H9 (cell line): Measurements from ENCODE around the gene TMEM97. TPM values are rescaled to one million over a fixed set of nuclear protein-coding genes. Genes with fewer than 3 reads are reported as not detected.

Experiments used
- DNase-seq: peaks from one replicate; pipeline ENCODE4 v3.0.0-alpha.2; 2017
- H2AFZ ChIP-seq: one replicate; pipeline ENCODE4 v1.6.1; 2013; ENCODE audit warnings: mild to moderate bottlenecking, low read length, control low read depth, moderate library complexity
- H2AK5ac ChIP-seq: 2 replicates; pipeline ENCODE4 v1.6.1; 2013; ENCODE audit warnings: low read length, control low read depth, mixed read lengths; ENCODE audit not compliant: insufficient read length
- H2BK120ac ChIP-seq: one replicate; pipeline ENCODE4 v1.6.1; 2013; ENCODE audit warnings: low read depth, mild to moderate bottlenecking, low read length, control low read depth, inconsistent platforms; ENCODE audit not compliant: poor library complexity, severe bottlenecking
- H2BK12ac ChIP-seq: 2 replicates; pipeline ENCODE4 v1.6.1; 2013; ENCODE audit warnings: low read length, control low read depth, mixed read lengths, low read depth; ENCODE audit not compliant: insufficient read length
- H2BK15ac ChIP-seq: 2 replicates; pipeline ENCODE4 v1.6.1; 2013; ENCODE audit warnings: low read depth, low read length, control low read depth
- H2BK20ac ChIP-seq: one replicate; pipeline ENCODE4 v1.6.1; 2013; ENCODE audit warnings: low read depth, mild to moderate bottlenecking, low read length, control low read depth, inconsistent platforms; ENCODE audit not compliant: poor library complexity, severe bottlenecking
- H2BK5ac ChIP-seq: 2 replicates; pipeline ENCODE4 v1.6.1; 2013; ENCODE audit warnings: low read length, control low read depth, mixed read lengths; ENCODE audit not compliant: insufficient read length
- H3K14ac ChIP-seq: 2 replicates; pipeline ENCODE4 v1.6.1; 2013; ENCODE audit warnings: low read length, control low read depth; ENCODE audit not compliant: insufficient read depth
- H3K18ac ChIP-seq: 2 replicates; pipeline ENCODE4 v1.6.1; 2013; ENCODE audit warnings: low read depth, mild to moderate bottlenecking, mixed read lengths, low read length, control low read depth; ENCODE audit not compliant: insufficient read length
- H3K23ac ChIP-seq: 2 replicates; pipeline ENCODE4 v1.6.1; 2013; ENCODE audit warnings: low read length, control low read depth, mixed read lengths, low read depth; ENCODE audit not compliant: insufficient read length
- H3K23me2 ChIP-seq: 2 replicates; pipeline ENCODE4 v1.6.1; 2013; ENCODE audit warnings: low read depth, mild to moderate bottlenecking, mixed read lengths, low read length, control low read depth; ENCODE audit not compliant: insufficient read length, poor library complexity, severe bottlenecking
- H3K27ac ChIP-seq: 2 replicates; pipeline ENCODE4 v1.5.1; 2013; ENCODE audit warnings: low read length, control low read depth, mixed read lengths, low read depth; ENCODE audit not compliant: insufficient read length
- H3K27me3 ChIP-seq: 2 replicates; pipeline ENCODE4 v1.6.1; 2013; ENCODE audit warnings: low read length, control low read depth, inconsistent platforms; ENCODE audit not compliant: insufficient read depth
- H3K4ac ChIP-seq: 2 replicates; pipeline ENCODE4 v1.6.1; 2013; ENCODE audit warnings: low read depth, mild to moderate bottlenecking, control low read depth, inconsistent platforms, low read length, moderate library complexity
- H3K4me1 ChIP-seq: 2 replicates; pipeline ENCODE4 v1.6.1; 2013; ENCODE audit warnings: low read length, control low read depth, inconsistent platforms; ENCODE audit not compliant: insufficient read depth
- H3K4me2 ChIP-seq: 2 replicates; pipeline ENCODE4 v1.6.1; 2013; ENCODE audit warnings: low read length, control low read depth, mixed read lengths; ENCODE audit not compliant: insufficient read length, insufficient read depth
- H3K56ac ChIP-seq: 2 replicates; pipeline ENCODE4 v1.6.1; 2013; ENCODE audit warnings: low read depth, mild to moderate bottlenecking, mixed read lengths, low read length, control low read depth; ENCODE audit not compliant: insufficient read length
- H3K79me1 ChIP-seq: 2 replicates; pipeline ENCODE4 v1.6.1; 2013; ENCODE audit warnings: low read depth, mild to moderate bottlenecking, moderate library complexity, low read length, control low read depth, inconsistent platforms; ENCODE audit not compliant: insufficient read depth, poor library complexity, severe bottlenecking
- H3K79me2 ChIP-seq: 2 replicates; pipeline ENCODE4 v1.6.1; 2013; ENCODE audit warnings: low read length, control low read depth, inconsistent platforms; ENCODE audit not compliant: insufficient read depth
- H3K9ac ChIP-seq: 2 replicates; pipeline ENCODE4 v1.6.1; 2013; ENCODE audit warnings: low read length, control low read depth, mixed read lengths; ENCODE audit not compliant: insufficient read length; ENCODE audit errors: extremely low read depth
- H3K9me3 ChIP-seq: one replicate; pipeline ENCODE4 v1.6.1; 2013; ENCODE audit warnings: low read depth, low read length, inconsistent platforms; ENCODE audit not compliant: control insufficient read depth
- H3T11ph ChIP-seq: one replicate; pipeline ENCODE4 v1.6.1; 2013; ENCODE audit warnings: mild to moderate bottlenecking, low read length, control low read depth, inconsistent platforms
- H4K20me1 ChIP-seq: one replicate; pipeline ENCODE4 v1.6.1; 2013; ENCODE audit not compliant: control insufficient read depth, insufficient read length, insufficient read depth
- H4K5ac ChIP-seq: 2 replicates; pipeline ENCODE4 v1.6.1; 2013; ENCODE audit warnings: low read depth, mild to moderate bottlenecking, mixed read lengths, low read length, control low read depth; ENCODE audit not compliant: insufficient read length
- H4K8ac ChIP-seq: replicated peaks from 2 replicates; pipeline ENCODE4 v1.6.1; 2013; ENCODE audit warnings: low read length, control low read depth, mixed read lengths, low read depth; ENCODE audit not compliant: insufficient read length
- H4K91ac ChIP-seq: 2 replicates; pipeline ENCODE4 v1.6.1; 2013; ENCODE audit warnings: low read depth, mild to moderate bottlenecking, moderate library complexity, mixed read lengths, low read length, control low read depth; ENCODE audit not compliant: insufficient read length
- H3K27ac Mint-ChIP-seq, 3 experiments: 2 replicates in 2 of 3; 3 replicates in 1 of 3; pipeline ENCODE4 v1.8.0; 2020 to 2021; ENCODE audit warnings: mixed read lengths in 3 of 3, mild to moderate bottlenecking in 1 of 3, moderate library complexity in 1 of 3
- H3K27me3 Mint-ChIP-seq: 2 replicates; pipeline ENCODE4 v1.8.0; 2021; ENCODE audit warnings: low read depth, mild to moderate bottlenecking, moderate library complexity, mixed read lengths
- H3K36me3 Mint-ChIP-seq, 3 experiments: 2 replicates in 2 of 3; 3 replicates in 1 of 3; pipeline ENCODE4 v1.8.0; 2020 to 2021; ENCODE audit warnings: low read depth in 3 of 3, mixed read lengths in 3 of 3; ENCODE audit not compliant: insufficient read depth in 1 of 3
- H3K4me1 Mint-ChIP-seq, 2 experiments: 2 replicates each; pipeline ENCODE4 v1.8.0; 2020; ENCODE audit warnings: mixed read lengths in 2 of 2
- H3K4me3 Mint-ChIP-seq, 2 experiments: 2 replicates in 1 of 2; 3 replicates in 1 of 2; pipeline ENCODE4 v1.8.0; 2020 to 2021; ENCODE audit warnings: mild to moderate bottlenecking in 2 of 2, mixed read lengths in 2 of 2, moderate library complexity in 1 of 2
- H3K9me3 Mint-ChIP-seq, 2 experiments: 2 replicates in 1 of 2; 3 replicates in 1 of 2; pipeline ENCODE4 v1.8.0; 2020; ENCODE audit warnings: mild to moderate bottlenecking in 2 of 2, mixed read lengths in 2 of 2, moderate library complexity in 1 of 2
- CTCF ChIP-seq: fragments of 200-600 bp; sonication (generic); conservative IDR thresholded peaks from 3 replicates; pipeline ENCODE4 v1.8.0; 2021; ENCODE audit warnings: antibody characterized with exemption, mild to moderate bottlenecking
- WGBS: extraction: QIAGEN DNeasy Blood & Tissue Kit; methylation state at CpG from one replicate; pipeline ENCODE4 v1.1.7; 2013; ENCODE audit warnings: missing lambda C conversion rate, low lambda C conversion rate, mixed read lengths; ENCODE audit not compliant: insufficient read length; ENCODE audit errors: extremely low coverage; 5-methylcytosine and 5-hydroxymethylcytosine counted together
- total RNA-seq: library from RNA; stranded (reverse); gene quantifications from 2 replicates; pipeline ENCODE4 v1.2.1, GENCODE V29; 2021

The TMEM97 gene
- total RNA-seq, 1 experiment from 2014 or later = 116 TPM

- Histone ChIP-seq H2AK5ac (no peak overlapping the region), H4K20me1 (no peaks in the 10 kb centered on the region), H3K18ac (no peak overlapping the region), H3K79me1 (no peaks in the 10 kb centered on the region), H3T11ph (no peak overlapping the region), H3K9me3 (no peaks in the 10 kb centered on the region), H3K23ac (no peak overlapping the region), H2BK20ac (no peak overlapping the region), H3K4me2 (no peak overlapping the region), H3K14ac (no peak overlapping the region), H3K23me2 (no peaks in the 10 kb centered on the region), H2BK12ac (no peak overlapping the region), H3K27ac (no peak overlapping the region), H3K4ac (no peak overlapping the region), H4K5ac (no peak overlapping the region), H3K56ac (no peak overlapping the region), H2BK5ac (no peak overlapping the region), H3K27me3 (no peaks in the 10 kb centered on the region), H2AFZ (no peak overlapping the region), H3K79me2 (no peaks in the 10 kb centered on the region), H2BK120ac (no peak overlapping the region), H3K4me1 (no peaks in the 10 kb centered on the region), H2BK15ac (no peak overlapping the region), H4K8ac (no peak overlapping the region), H4K91ac (no peak overlapping the region), H3K9ac (no peak overlapping the region)
- peak; percentile 39 for DNase-seq
- Mint-ChIP-seq H3K27ac (peak overlapping the region in 2 of 3 experiments; percentile 42 to 76; a peak in 2 of 7 replicates), H3K9me3 (no peaks in the 10 kb centered on the region), H3K36me3 (peaks cover 22 to 88% (median 68%) of the 10 kb centered on the region in 3 experiments; a peak in 6 of 7 replicates), H3K27me3 (no peaks in the 10 kb centered on the region), H3K4me1 (peaks cover 16 to 17% of the 10 kb centered on the region in 2 experiments), H3K4me3 (no peak overlapping the region; a peak in 1 of 5 replicates)
- no peak for TF ChIP-seq CTCF
- WGBS = no CpG with 5 or more reads among the region's 8 CpGs
Observed at GRCh38 chr17:28347261-28347891, 28.4 kb downstream of the TMEM97 start.
